Esophagus squamous epithelium (tissue), 5 donors: Measurements from ENCODE around the gene GPX4. TPM values are rescaled to one million over a fixed set of nuclear protein-coding genes. Genes with fewer than 3 reads are reported as not detected.

ENCODE experiments used
- DNase-seq: peaks from one replicate; lab custom pipeline; 2025; lab: John Stamatoyannopoulos, UW
- H3K27ac ChIP-seq, 4 donors: fragments of 200-600 bp; sonication (generic); one replicate each; pipeline ENCODE4 v1.5.1; 2016 to 2019; ENCODE audit warnings: mild to moderate bottlenecking in 1 of 4
- H3K27me3 ChIP-seq, 4 donors: fragments of 200-600 bp; sonication (generic); 1 replicate in 3 of 4; 2 replicates in 1 of 4; pipeline versions ENCODE4 v1.5.1 to v1.6.0; 2017 to 2021; ENCODE audit warnings: antibody characterized with exemption in 1 of 4
- H3K36me3 ChIP-seq, 3 donors: fragments of 200-600 bp; sonication (generic); one replicate each; pipeline ENCODE4 v1.5.1; 2016 to 2019
- H3K4me1 ChIP-seq, 3 donors: fragments of 200-600 bp; sonication (generic); one replicate each; pipeline ENCODE4 v1.5.1; 2017 to 2019
- H3K4me3 ChIP-seq, 4 donors: fragments of 200-600 bp; sonication (generic); 1 replicate in 3 of 4; 2 replicates in 1 of 4; pipeline ENCODE4 v1.5.1; 2016 to 2019; ENCODE audit warnings: mild to moderate bottlenecking in 2 of 4, moderate library complexity in 1 of 4
- H3K9me3 ChIP-seq, 3 donors: fragments of 200-600 bp; sonication (generic); one replicate each; pipeline ENCODE4 v1.5.1; 2016 to 2019
- CTCF ChIP-seq, 6 experiments: fragments of 450-650 bp in 4 of 6; fragments of 200-600 bp in 2 of 6; sonication (generic) in 2 of 6; IDR thresholded peaks; one replicate each; pipeline ENCODE4 v1.5.1; 2016 to 2019; ENCODE audit warnings: antibody characterized with exemption in 6 of 6, mild to moderate bottlenecking in 4 of 6, moderate library complexity in 4 of 6
- POLR2A ChIP-seq, 4 donors: fragments of 450-650 bp; IDR thresholded peaks; one replicate each; pipeline ENCODE4 v1.6.1; 2017; ENCODE audit warnings: antibody characterized with exemption in 4 of 4, mild to moderate bottlenecking in 4 of 4, moderate library complexity in 3 of 4
- WGBS, 2 donors: methylation state at CpG; one replicate each; pipeline ENCODE4 v1.1.5; 2018; 5-methylcytosine and 5-hydroxymethylcytosine counted together
- intact Hi-C: fragments of 100-400 bp; cut with DNase I; formaldehyde crosslinking; loops from one replicate; pipeline ENCODE4 v1.15.0; 2022
- total RNA-seq, 4 donors: library from RNA; depleted of rRNA; stranded (reverse); fragments of >200 nt; gene quantifications; one replicate each; pipeline ENCODE4 v1.1.0, GENCODE V29; 2016
- donor health status: DM: yes; HTN: yes; CAD: no.

GPX4 gene
- total RNA-seq, 4 donors from 2014 or later = 108 to 405 (median 244) TPM

GRCh38 chr19:1082165-1082927 is 21.4 kb upstream of the GPX4 start:
- H3K36me3 ChIP-seq = peaks cover 0 to 29% (median 0%) of the 10 kb centered on the region in 3 donors
- TF ChIP-seq CTCF (IDR thresholded peaks at IDR 0.05) (no peak), POLR2A (IDR thresholded peaks at IDR 0.05) (no peak)
- no peaks in the 10 kb centered on the region for H3K9me3 ChIP-seq
- H3K27me3 ChIP-seq = peaks cover 0 to 4% (median 0%) of the 10 kb centered on the region in 4 donors
- 23 to 24% methylated on average over 5 to 27 of the region's 51 CpGs for WGBS, 2 donors
- intact Hi-C loops = no loop called here
- H3K4me3 ChIP-seq = peak overlapping the region; percentile 19 to 57 (median 38)
- no peak for DNase-seq
- H3K4me1 ChIP-seq = peaks cover 4 to 82% (median 21%) of the 10 kb centered on the region in 3 donors
- H3K27ac ChIP-seq = peak overlapping the region; percentile 67 to 86 (median 78)

- H3K36me3 ChIP-seq = peaks cover 0 to 38% (median under 1%) of the 10 kb centered on the region in 3 donors
These were observed 20.6 kb upstream of the GPX4 start for GRCh38 chr19:1082928-1083816.

GRCh38 chr19:1084024-1084868 is 19.5 kb upstream of the GPX4 start:
- H3K27ac ChIP-seq = no peak overlapping the region

More at GRCh38 chr19:1082928-1083816, 20.6 kb upstream of the GPX4 start:
- Histone ChIP-seq H3K4me1 (peaks cover 6 to 84% (median 23%) of the 10 kb centered on the region in 3 donors), H3K27ac (peak overlapping the region; percentile 67 to 86 (median 78)), H3K27me3 (peaks cover 0 to 4% (median 0%) of the 10 kb centered on the region in 4 donors), H3K9me3 (no peaks in the 10 kb centered on the region), H3K4me3 (peak overlapping the region; percentile 19 to 57 (median 38))
- 73 to 87% methylated on average over 9 to 18 of the region's 59 CpGs for WGBS, 2 donors
- TF ChIP-seq CTCF (IDR thresholded peaks at IDR 0.05) (no peak), POLR2A (IDR thresholded peaks at IDR 0.05) (no peak)
- intact Hi-C loops = no loop called here
- DNase-seq = no peak

More at GRCh38 chr19:1084024-1084868, 19.5 kb upstream of the GPX4 start:
- intact Hi-C loops = no loop called here
- WGBS, 2 donors = 82% methylated on average over 18 of the region's 43 CpGs; no CpG with 5 or more reads in 1 of the 2 donors
- no peaks in the 10 kb centered on the region for H3K9me3 ChIP-seq
- DNase-seq = no peak
- TF ChIP-seq CTCF (IDR thresholded peaks at IDR 0.05) (no peak), POLR2A (IDR thresholded peaks at IDR 0.05) (no peak)
- no peak overlapping the region for H3K4me3 ChIP-seq
- H3K36me3 ChIP-seq = peaks cover 6 to 48% (median 11%) of the 10 kb centered on the region in 3 donors
- H3K27me3 ChIP-seq = peaks cover 0 to 4% (median 0%) of the 10 kb centered on the region in 4 donors
- peaks cover 15 to 94% (median 27%) of the 10 kb centered on the region in 3 donors for H3K4me1 ChIP-seq
